Activated naive CD4-positive, alpha-beta T cell (primary cell): Measurements from ENCODE around the gene DRC3.

Experiments
- DNase-seq, 4 experiments: peaks; one replicate each; lab custom pipeline; 2025; lab: John Stamatoyannopoulos, UW

Gene DRC3

DNA sequence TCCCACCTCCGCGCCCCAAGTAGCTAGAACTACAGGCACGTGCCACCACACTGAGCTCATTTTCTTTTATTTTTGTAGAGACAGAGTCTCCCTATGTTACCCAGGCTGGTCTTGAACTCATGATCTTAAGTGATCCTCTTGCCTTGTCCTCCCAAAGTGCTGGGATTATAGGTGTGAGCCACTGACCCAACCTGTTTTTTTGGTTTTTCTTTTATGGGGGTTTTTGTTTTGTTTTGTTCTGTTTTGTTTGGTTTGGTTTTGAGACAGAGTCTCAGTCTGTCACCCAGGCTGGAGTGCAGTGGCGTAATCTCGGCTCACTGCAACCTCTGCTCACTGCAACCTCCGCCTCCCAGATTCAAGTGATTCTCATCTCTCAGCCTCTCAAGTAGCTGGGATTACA, 82.9 kb downstream of the DRC3 start:
- no peak for DNase-seq

DNA sequence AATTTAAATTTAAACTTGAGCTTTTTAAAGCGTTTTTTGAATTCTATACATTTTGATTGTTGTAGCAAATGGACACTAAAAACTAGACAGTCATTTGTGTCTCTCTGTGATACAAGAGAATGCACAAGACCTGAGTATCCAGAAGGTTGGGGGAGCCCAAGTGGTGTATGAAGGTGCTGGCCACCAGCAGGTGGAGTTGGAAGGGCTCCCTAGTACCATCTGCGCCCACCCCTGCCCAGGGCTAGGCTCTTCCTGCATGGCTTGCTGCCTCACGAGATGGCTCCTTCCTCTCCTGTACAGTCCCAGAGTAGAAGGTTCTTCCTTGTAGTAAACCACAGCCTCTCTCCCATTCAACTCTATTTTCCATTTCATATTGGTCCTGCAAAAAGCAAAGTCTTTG, 83.6 kb downstream of the DRC3 start:
- DNase-seq, result no peak

DNA sequence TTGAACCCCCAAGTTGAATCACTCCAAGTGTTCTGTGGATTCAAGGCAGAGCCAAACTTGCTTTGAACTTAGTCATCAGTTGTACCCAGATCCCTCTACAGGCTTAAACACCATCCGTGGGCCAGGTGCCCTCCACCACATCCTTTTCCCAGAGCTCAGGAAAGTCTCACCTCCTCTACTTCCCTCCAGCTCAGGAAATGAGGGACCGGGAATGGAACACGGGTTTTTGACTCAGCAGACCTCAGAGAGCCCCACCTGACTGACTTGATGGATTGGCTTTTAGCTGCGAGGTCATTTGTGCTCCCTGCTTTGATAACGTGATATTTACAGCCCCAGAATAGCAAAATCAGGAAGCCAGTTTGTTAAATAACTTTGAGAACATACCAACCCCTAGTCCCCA, 86.6 kb downstream of the DRC3 start:
- no peak for DNase-seq

DNA sequence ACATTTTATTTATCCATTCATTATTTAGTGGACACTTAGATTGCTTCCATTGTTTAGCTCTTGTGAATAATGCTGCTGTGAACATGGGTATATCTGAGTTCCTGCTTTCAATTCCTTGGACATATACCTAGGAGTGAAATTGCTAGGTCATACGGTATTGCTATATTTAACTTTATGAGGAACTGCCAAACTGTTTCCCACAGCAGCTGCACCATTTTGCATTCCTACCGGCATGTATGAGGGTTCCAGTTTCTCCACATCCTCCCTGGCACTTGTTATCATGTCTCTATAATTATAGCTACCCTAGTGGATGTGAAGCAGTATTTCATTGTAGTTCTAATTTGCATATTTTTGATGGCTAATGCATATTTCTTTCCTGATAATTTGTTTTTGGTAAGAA, 91.4 kb downstream of the DRC3 start:
- DNase-seq, result no peak

DNA sequence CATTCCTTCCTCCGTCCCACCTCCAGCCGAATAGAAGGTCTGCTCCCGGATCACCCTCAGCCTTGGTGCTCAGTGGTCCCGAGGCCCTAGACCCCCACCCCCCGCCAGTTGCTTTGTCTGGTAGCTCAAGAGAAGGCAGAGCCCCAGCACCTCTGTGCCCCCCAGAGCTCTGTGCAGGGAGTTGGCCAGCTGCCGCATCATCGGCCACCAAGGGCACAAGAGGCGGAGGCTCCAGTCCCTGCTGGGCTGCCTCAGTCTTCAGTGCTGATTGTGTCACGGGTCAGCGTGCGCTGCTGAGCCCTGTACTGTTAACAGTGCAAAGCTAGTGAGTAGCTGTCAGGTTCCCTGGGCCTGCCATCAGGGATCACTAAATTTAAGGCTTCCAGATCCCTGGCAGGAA, 92.9 kb downstream of the DRC3 start:
- no peak for DNase-seq
